Measurements from ENCODE around the gene BCAN.
A peak's percentile ranks its signal among the peaks of the same experiment; 100 is the strongest.
"Not testable (repeated sequence)": the region's sequence is repeated elsewhere in the genome, so short reads cannot be mapped to it uniquely, and the experiment has no call there.

BCAN gene

DNA sequence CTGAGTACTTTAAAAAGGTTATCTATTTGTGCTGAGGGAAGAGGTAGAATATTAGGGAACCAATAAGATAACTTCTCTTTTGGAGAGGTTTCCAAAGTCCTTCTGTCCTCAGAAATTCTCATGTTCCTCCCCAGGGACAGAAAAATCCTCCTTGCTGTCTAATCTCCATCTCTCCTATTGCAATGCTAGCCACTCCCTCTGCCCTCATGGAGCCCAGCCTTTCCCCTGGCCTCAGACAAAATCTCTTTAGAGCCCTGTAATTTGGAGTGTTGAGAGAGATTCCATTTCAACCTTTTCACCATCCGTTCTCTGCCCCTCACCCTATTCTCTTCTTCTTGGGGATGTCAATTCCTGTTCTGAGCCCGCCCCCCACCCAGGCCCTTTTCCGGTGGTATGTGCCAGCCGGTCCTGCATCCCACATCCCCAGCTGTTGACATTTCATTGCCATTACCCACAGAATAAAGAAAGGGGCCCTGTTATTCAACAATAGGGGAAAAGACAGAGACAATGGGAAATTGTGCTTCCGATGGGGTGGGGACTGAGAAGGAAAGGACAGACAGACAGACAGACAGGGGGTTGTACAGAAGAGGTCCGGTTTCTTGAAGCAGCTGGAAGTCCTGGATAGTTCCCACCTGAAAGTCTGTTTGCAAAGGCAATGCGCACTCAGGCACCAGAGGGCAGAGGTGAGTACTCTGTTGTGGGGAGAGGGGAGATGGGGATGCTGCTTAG lies 22.9 kb upstream of the BCAN start, which contains the start of gene HAPLN2:
HAPLN2 (plus strand) TSS at position 563 of the 729 bp plus-strand sequence. CDS start 4,076 bp downstream, outside the sequence.
- no peak for DNase-seq (ENCODE audit: low spot score)

DNA sequence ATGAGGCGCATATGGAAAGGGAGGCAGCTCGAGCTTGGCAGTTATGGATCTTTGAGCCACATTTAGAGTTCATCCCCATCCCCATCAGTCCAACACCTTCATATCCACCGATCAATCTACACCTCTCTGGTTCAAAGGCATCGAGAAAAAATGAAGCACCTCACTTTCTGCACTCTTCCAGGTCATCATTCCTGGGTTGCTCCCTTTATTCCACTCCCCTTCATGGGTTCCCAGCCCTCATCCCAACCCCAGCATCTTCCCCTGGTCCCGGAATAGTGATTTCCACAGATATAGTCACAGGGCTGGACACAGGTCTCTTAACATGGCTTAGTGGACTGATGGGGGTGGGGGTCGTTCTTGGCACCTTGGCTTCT lies 22.3 kb upstream of the BCAN start:
- no peak for DNase-seq (ENCODE audit: low spot score)

DNA sequence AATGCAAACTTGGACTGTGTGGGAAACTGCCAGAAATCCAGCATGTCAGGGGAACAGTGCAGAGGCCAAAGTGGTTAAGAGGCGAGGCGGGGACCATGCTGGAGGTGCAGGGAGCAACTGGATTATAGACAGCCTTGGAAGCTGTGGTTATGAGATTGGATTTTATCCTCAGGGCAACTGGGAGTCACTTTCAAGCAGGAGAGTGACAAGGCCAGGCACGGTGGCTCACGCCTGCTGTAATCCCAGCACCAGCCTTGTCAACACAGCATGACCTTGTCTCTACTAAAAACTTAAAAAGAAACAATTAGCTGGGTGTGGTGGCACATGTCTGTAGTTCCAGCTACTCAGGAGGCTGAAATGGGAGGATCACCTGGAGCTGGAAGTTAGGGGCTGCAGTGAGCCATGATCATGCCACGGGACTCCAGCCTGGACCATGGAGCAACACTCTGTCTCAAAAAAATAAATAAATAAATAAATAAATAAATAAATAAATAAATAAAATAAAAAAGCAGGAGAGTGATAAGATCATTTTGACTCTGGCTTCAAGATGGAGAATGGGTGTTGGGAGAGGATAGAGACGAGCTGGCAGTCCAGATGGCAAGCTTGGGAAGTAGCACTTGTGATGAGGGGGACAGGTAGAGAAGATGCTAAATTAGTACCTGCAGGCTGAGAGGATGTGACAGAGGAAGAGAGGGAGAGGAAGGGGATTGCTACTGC lies 19.2 kb upstream of the BCAN start:
- DNase-seq (ENCODE audit: low spot score): no peak

DNA sequence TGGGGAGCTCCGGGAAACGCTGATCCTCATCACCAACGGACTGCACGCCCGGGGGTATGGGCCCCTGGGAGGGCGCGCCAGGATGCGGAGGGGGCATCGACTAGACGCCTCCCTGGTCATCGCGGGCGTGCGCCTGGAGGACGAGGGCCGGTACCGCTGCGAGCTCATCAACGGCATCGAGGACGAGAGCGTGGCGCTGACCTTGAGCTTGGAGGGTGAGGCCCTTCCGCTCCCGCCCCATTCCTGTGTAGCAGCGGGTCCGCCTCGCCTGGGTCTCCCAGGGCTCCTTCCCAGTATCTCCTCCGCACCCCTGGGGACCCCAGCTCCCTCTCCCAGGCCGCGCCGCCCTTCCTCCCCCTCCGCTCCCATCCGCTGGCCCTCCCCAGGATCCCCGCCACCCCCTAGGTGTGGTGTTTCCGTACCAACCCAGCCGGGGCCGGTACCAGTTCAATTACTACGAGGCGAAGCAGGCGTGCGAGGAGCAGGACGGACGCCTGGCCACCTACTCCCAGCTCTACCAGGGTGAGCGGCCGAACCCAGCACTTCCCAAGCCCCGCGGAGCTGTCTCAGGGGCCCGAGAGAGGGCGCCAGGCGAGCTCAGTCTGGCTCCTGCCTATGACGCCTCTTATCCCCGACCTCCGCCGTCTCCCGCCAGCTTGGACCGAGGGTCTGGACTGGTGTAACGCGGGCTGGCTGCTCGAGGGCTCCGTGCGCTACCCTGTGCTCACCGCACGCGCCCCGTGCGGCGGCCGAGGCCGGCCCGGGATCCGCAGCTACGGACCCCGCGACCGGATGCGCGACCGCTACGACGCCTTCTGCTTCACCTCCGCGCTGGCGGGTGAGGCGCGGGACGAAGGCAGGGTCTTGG lies 17.7 kb upstream of the BCAN start:
- no peak for DNase-seq (ENCODE audit: low spot score)

DNA sequence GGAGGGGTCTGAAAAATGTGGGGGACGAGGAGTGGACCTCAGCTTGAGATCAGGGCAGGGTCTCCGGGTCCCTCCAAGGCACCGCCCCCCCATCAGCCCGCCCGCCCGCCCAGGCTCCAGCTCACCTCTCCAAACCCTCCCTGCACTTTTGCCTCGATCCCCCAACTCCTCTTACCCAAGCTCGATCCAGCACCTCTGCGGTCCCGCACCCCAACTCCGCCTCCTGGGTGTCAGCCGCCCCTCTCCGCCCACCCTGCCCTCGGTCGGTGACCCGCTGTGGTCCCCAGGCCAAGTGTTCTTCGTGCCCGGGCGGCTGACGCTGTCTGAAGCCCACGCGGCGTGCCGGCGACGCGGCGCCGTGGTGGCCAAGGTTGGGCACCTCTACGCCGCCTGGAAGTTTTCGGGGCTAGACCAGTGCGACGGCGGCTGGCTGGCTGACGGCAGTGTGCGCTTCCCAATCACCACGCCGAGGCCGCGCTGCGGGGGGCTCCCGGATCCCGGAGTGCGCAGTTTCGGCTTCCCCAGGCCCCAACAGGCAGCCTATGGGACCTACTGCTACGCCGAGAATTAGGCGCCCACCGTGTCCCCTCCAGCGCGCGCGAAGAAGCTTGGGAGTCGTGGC lies 17.0 kb upstream of the BCAN start:
- no peak for DNase-seq (ENCODE audit: low spot score)

DNA sequence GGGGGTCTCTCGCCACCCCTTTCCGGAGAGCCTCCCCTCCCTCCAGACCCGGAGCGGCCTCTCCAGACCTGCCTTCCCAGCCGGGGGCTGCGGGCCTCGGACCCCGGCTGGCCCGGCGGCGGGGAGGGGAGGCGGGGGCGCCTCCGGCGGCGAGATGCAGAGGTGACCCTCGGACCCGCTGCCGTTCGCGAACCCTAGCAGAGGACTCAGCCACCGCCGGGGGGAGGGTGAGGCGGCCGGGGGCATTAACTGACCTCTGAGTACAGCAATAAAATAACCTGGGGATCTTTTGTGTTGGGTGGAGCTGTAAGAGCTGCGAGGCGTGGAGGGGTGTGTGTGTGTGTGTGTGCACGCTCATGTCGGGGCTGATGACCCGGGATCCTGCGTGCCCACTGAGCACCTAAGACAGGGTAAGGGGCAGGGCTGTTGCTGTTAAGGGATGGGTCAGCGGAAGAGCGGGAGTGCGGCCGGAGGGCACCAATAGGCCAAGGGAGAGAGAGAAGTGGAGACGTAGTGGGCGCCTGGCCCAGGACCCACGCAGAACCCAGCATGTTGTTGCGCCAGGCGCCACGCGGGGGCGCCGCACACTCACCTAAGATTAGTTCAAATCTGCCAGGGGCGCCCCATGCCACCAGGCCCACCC lies 16.4 kb upstream of the BCAN start:
- DNase-seq (ENCODE audit: low spot score): peak; percentile 54

DNA sequence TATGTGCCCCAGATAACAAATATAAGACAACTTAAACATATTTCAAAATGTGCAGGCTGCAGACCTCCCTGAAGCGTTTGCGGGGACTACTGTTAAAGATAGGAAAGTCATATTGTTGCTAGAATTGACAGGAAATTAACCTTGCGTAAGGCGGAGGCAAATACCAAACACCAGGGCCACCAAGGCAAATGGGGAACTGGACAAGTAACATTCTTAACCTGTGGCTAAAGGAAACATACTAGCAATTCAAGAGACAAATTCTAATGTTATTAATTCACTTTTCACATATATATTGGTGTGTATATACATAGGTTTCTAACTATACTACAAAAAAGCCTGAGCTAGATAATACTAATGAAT lies 15.9 kb upstream of the BCAN start:
- DNase-seq (ENCODE audit: low spot score): no peak

DNA sequence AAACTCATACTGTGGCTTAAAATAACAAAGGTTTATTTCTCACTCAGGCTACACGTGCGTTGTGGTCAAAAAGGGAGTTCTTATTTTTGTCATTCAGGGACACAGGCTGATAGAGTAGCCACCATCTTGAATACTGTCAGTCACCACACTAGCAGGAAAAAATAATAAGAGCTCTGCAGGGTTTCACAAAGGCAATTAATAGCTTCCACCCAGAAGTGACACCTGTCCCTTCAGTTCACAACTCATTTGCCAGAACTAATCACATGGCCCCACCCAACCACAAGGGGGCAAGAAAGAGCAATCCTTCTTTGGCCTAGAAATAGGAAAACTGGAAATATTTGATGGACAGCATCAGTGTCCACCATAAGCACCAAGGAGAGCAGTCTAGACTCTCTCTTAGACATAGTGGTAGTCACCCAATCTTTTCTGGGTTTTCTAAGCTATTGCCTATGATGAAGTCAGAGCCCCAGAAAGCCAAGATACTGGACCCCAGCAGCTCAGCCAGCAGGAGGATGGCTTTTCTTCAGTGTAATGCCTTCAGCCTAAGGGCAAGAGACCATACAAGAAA lies 14.5 kb upstream of the BCAN start:
- DNase-seq (ENCODE audit: low spot score): peak; percentile 25

DNA sequence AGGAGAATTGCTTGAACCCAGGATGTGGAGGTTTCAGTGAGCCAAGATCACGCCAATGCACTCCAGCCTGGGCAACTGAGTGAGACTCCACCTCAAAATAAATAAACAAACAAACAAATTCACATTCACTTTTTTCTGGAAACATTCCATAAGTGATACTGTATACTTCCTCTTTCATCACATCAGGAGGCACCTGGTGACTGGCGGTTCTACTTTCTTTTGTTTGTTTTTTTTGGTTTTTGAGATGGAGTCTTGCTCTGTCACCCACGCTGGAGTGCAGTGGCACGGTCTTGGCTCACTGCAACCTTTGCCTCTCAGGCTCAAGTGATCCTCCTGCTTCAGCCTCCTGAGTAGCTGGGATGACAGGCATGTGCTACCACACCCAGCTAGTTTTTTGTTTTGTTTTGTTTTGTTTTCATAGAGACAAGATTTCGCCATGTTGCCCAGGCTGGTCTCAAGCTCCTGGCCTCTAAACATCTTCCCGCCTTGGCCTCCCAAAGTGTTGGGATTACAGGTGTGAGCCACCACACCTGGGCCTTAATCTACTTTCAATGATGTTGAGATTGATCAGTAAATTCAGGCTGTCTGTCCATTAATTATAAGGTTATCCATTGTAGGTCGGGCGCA lies 12.0 kb upstream of the BCAN start:
- DNase-seq (ENCODE audit: low spot score): no peak

DNA sequence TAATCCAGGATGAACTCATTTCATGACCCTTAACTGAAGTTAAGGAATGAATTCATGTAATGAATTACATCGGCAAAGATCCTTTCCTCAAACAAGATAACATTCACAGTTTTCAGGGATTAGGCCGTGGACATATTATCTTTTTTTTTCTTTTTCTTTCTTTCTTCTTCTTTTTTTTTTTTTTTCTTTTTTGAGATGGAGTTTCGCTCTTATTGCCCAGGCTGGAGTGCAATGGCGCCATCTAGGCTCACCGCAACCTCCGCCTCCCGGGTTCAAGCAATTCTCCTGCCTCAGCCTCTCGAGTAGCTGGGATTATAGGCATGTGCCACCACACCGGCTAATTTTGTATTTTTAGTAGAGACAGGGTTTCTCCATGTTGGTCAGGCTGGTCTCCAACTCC lies 10.8 kb upstream of the BCAN start:
- DNase-seq (ENCODE audit: low spot score): not testable (repeated sequence)

DNA sequence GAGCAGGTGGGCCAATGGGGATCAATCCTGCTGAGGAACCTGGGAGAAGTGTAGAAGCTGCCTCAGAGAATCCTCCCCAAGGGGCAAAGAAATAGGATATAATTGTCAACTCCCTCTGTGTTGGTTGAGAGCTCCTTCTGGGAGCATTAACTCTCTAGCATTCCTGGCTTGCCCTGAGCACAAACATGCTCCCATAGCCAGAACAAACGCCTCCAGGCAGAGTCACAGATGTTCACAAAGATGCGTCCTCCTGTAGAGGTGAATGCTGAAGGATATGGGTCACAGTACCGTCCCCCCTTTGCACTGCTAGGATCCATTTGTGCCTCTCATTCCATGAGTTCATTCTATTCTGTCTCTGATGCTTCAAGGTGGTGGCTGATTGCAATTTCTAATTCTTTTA lies 9.6 kb upstream of the BCAN start:
- DNase-seq (ENCODE audit: low spot score): no peak

DNA sequence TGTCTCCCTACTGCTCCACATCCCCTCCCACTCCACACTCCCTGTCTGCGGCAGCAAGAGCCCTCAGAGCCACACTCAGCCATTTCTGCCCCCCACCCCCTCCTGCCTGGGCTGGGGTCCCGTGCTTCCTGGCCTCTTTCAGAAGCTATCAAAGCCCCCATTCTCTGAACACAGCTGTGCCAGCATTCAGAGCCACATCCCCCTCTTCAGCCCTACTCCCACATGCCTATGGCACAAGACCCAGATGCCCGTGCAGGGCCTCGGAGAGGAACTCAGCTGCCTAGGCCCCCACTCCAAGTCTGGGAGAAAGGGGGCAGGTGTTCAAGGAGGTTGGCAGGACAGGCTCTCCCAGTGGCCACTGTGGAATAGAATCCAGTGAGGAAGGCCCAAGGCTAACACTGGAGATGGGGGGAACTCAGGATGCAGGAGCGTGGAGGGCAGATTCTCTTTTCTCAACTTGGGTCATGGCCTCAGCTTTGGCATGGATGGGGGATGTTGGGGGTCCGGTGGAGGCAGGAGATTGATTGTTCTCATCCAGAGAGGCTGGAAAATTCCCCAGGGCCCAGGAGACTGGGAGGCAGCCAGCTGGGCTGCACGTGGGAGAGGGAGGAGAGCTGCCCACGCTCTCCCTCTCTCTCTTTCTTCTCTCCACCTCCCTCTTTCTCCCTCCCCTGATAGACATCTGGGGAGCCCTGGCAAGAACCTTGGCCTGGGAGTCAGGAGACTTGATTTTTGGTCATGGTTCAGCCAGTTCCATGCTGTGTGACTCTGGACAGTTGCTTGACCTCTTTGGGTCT lies 3.5 kb upstream of the BCAN start:
- no peak for DNase-seq (ENCODE audit: low spot score)

DNA sequence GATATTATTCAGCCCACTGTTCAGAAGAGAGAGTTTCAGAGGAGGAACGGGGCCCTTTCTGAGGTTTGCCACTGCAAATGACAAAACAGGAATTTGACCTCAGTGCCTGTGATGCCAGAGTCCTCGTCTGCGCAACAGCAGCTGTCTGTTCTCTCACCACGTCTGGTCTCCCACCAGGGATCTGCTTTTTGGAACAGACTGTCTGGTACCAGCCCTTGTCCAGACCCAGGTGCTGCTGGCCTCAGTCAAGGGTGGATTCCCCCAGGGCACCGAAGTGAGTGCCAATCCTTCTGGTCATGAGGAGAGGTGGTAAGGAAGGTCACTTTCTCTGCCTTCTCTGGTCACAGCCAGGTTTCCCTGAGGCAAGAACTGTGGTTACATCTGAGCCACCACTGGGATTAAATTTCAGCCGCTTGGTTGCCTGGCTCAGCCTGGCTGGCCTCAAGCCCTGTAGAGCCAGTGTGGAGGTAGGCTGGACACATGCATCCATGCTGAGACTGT lies 2.3 kb upstream of the BCAN start:
- DNase-seq (ENCODE audit: low spot score): no peak

DNA sequence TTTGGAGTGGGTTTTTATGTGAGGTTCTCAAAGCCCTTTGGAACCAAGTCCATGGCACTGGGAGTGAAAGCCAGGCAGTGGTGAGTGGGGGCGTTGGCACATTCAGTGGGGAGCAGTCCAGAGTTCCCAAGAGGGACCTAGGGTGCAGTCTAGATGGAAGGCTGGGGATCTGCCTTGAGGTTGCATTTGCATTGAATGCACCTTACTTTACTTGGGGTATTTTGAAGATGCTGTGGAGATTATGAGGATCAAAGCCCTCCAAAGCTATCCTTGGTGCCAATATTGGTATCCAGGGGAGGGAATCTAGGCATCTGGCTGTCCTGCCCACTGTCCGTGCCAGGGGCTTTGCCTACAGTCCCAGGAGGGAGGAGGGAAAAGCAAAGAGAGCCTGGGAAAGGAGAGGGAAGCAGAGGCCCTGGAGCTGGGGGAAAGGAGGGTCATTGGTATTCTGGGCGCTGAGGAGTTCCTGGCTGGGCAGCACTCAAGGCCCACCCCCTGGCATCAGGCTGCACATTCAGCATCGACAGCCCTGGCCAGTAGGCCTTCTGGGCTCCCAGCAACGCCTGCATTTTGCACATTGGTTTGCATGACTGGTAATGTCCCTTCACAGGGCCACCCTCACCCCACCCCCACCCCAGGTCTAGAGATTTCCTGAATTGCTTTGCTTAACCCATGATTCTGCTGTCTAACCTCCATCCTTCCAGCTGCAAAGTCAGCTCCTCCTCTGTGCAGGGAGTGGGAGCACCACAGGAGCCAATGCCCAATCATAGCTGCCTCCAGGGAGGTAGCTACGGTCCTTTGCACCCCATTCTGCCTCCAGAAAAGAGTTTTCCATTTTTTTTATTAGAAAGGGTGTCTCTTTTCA lies 843 bp upstream of the BCAN start:
- DNase-seq (ENCODE audit: low spot score): no peak

DNA sequence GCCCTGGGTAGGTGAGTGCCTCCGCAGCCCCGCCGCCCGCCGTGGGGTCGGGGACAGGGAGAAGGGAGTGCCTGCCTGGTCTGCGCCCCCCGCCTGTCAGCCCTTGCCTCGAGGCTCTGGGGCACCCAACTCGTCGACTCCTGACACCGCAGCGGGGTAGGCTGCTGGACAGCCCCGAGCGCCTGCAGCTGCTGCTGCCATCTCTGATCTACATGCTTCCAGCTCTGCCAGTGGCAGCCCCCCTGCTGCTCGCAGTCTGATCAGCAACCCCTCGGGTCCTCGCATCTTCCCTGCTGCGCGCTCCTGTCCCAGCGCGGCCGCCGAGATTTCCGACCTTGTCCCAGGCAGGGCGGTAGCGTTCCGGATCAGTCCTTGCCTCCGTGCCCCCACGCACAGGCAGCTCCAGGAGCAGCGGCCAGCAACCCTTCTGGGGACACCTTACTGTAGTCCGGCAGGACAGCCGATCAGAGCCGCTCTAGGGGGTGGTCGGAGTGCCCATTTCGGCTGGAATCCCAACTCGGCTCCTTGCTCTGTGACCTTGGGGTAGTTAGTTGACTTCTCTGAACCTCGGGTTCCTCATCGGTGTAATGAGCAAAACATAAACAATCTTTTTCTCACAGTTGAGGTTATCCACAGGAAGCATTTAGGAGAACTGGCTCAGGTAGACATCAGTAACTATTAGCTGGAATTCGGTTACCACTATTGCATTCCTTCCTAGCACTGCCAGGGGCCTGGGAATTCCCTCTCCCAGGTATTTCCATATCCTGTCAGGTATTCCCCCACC lies 540 bp downstream of the BCAN start:
- DNase-seq (ENCODE audit: low spot score): no peak

DNA sequence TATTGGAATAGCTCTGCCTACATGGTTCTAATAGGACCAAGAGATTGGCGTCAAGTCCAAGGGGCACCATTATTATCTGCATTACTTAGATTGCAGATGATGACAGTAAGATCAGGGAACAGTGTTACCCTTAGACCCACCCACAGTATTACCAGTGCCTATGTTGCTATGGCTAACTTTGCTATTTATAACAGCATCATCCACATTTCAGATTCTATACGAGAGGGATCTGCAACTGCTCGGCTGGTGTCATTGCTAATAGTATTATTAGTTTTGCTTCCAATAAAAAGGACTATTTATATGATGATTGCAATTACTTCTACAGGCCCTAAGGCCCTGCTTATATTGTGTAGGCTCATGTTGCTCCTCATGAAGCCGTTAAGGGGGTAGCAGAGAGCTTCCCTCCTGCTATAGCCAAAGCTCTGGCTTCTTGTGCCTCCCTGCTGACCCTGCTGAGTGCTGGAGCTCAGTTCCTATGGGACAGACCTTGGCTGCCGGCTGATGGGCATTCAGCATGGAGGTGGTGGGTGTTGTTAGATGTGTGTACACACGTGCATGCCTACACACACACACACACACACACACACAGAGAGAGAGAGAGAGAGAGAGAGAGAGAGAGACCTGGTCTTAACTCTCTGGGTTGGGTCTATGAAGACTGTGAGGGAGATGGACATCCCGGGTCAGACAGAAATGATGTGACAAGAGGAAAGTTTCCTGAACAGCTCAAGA lies 1.3 kb downstream of the BCAN start:
- DNase-seq (ENCODE audit: low spot score): no peak

DNA sequence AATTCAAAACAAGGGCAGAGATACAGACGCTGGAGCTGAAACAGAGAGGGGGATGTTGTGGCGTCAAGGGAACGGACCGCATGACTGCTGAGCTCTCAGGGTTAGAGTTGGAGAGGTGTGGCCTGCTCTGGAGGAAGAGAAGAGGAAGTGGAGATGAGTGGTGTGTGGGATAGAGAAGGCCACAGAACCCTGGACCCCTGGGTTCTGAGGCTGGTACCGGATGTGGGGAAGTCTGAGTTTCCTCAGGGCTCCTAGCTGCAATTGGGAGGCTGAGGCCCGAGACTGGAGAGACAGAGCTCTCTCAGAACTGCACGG lies 1.8 kb downstream of the BCAN start:
- DNase-seq (ENCODE audit: low spot score): no peak

DNA sequence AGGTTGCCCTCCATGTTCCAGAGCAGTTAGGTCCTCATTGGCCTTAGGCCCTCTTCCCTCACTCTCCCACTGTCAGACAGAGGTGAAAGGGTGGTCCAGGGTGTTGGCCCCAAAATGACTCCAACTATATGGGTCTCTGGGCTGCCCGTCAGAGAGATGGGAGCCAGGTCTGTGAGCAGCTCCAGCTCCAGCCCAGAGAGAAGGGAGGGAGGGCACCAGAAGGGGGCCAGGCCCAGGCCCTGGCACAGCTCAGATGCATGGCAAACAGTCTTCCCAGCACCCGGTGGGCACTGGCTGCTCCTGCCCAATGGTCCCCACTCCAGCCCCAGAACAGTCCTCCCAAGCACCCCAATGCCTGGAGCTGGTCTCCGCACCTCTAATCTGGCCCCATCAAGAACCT lies 2.2 kb downstream of the BCAN start:
- no peak for DNase-seq (ENCODE audit: low spot score)

All from CD4-positive, alpha-beta T cell treated with Interleukin-6 at 100 ng/mL for 8 hours (primary cell).